B cell (primary cell): ENCODE results near the gene CSF1R. TPM values are rescaled to one million over a fixed set of nuclear protein-coding genes. Genes with fewer than 3 reads are reported as not detected.

ENCODE experiments used
- ATAC-seq: fragments of 200-7000 bp; cut with Tn5 transposase; one replicate; pipeline ENCODE4 v1.10.0; 2021; ENCODE audit warnings: low read depth, mild to moderate bottlenecking, moderate number of reproducible peaks, moderate library complexity
- CTCF ChIA-PET: fragments of 350-600 bp; sonication (Branson Sonifier 250); formaldehyde crosslinking; loops from one replicate; lab custom pipeline; 2021; ENCODE audit warnings: antibody characterized with exemption, inconsistent platforms; lab: Charles Lee
- POLR2A ChIA-PET: fragments of 350-600 bp; sonication (Branson Sonifier 250); formaldehyde crosslinking; loops from one replicate; lab custom pipeline; 2021; ENCODE audit warnings: antibody characterized with exemption; lab: Charles Lee
- DNase-seq: peaks from one replicate; pipeline ENCODE4 v3.0.0; 2013
- H2AFZ ChIP-seq: 2 replicates; pipeline ENCODE4 v1.6.1; 2012; ENCODE audit warnings: mild to moderate bottlenecking, low read depth, low read length; ENCODE audit not compliant: insufficient read depth, poor library complexity, severe bottlenecking
- H3K27ac ChIP-seq, 2 donors: 1 replicate in 1 of 2; 2 replicates in 1 of 2; pipeline ENCODE4 v1.5.1; 2012 to 2013; ENCODE audit warnings: low read length in 2 of 2, mild to moderate bottlenecking in 2 of 2, moderate library complexity in 1 of 2
- H3K27me3 ChIP-seq, 4 experiments: fragments of 200-600 bp in 1 of 4; sonication (generic) in 1 of 4; replicated peaks in 1 of 4; 1 replicate in 2 of 4; 2 replicates in 2 of 4; pipeline versions ENCODE4 v1.6.1 to v1.7.0; 2013 to 2016; ENCODE audit warnings: low read length in 3 of 4, mild to moderate bottlenecking in 2 of 4, mixed read lengths in 1 of 4, moderate library complexity in 1 of 4; ENCODE audit not compliant: insufficient read depth in 4 of 4, control insufficient read depth in 3 of 4; ENCODE audit errors: control extremely low read depth in 1 of 4
- H3K36me3 ChIP-seq, 2 experiments: replicated peaks in 1 of 2; 1 replicate in 1 of 2; 2 replicates in 1 of 2; pipeline versions ENCODE4 v1.6.1 to v1.7.1; 2013; ENCODE audit warnings: low read length in 1 of 2; ENCODE audit not compliant: insufficient read depth in 2 of 2, control insufficient read depth in 1 of 2; ENCODE audit errors: control extremely low read depth in 1 of 2, extremely low read depth in 1 of 2
- H3K4me1 ChIP-seq, 2 donors: fragments of 200-600 bp in 1 of 2; sonication (generic) in 1 of 2; 1 replicate in 1 of 2; 2 replicates in 1 of 2; pipeline versions ENCODE4 v1.5.1 to v1.6.1; 2013 to 2017; ENCODE audit warnings: low read length in 2 of 2; ENCODE audit not compliant: control insufficient read depth in 2 of 2, insufficient read depth in 2 of 2
- H3K4me2 ChIP-seq: replicated peaks from 2 replicates; pipeline ENCODE3; 2012; ENCODE audit warnings: mild to moderate bottlenecking, low read depth, low read length; ENCODE audit not compliant: poor library complexity, severe bottlenecking
- H3K4me3 ChIP-seq, 5 experiments: fragments of 200-600 bp in 1 of 5; sonication (generic) in 1 of 5; 1 replicate in 3 of 5; 2 replicates in 2 of 5; pipeline versions ENCODE4 v1.5.1 to v1.7.0; 2011 to 2016; ENCODE audit warnings: low read length in 4 of 5, mild to moderate bottlenecking in 4 of 5, low read depth in 2 of 5, control low read depth in 1 of 5, moderate library complexity in 1 of 5; ENCODE audit not compliant: insufficient read depth in 1 of 5; ENCODE audit errors: control extremely low read depth in 1 of 5, extremely low read depth in 1 of 5
- H3K79me2 ChIP-seq: fragments of 200-600 bp; sonication (generic); one replicate; pipeline ENCODE4 v1.6.0; 2016; ENCODE audit warnings: low read length; ENCODE audit not compliant: control insufficient read depth, insufficient read depth
- H3K9ac ChIP-seq: fragments of 200-600 bp; sonication (generic); 2 replicates; pipeline ENCODE4 v1.6.1; 2017; ENCODE audit warnings: mild to moderate bottlenecking, low read length, moderate library complexity
- H3K9me3 ChIP-seq, 3 donors: one replicate each; pipeline versions ENCODE4 v1.6.1 to v1.7.1; 2013; ENCODE audit warnings: low read length in 2 of 3; ENCODE audit not compliant: control insufficient read depth in 2 of 3, insufficient read depth in 1 of 3; ENCODE audit errors: control extremely low read depth in 1 of 3
- H4K20me1 ChIP-seq: 2 replicates; pipeline ENCODE4 v1.6.0; 2012; ENCODE audit warnings: mild to moderate bottlenecking, low read length; ENCODE audit not compliant: insufficient read depth, control insufficient read depth, poor library complexity, severe bottlenecking
- H3K27ac Mint-ChIP-seq: one replicate; pipeline ENCODE4 v1.8.0; 2021; ENCODE audit warnings: mixed read lengths
- H3K27me3 Mint-ChIP-seq: one replicate; pipeline ENCODE4 v1.8.0; 2021; ENCODE audit warnings: mixed read lengths
- H3K4me1 Mint-ChIP-seq: one replicate; pipeline ENCODE4 v1.8.0; 2021; ENCODE audit warnings: mixed read lengths
- H3K4me3 Mint-ChIP-seq: one replicate; pipeline ENCODE4 v1.8.0; 2021; ENCODE audit warnings: mixed read lengths
- H3K9me3 Mint-ChIP-seq: one replicate; pipeline ENCODE4 v1.8.0; 2022; ENCODE audit warnings: mixed read lengths; ENCODE audit not compliant: insufficient read depth
- CTCF ChIP-seq: fragments of 200-600 bp; IDR thresholded peaks from one replicate; pipeline ENCODE4 v1.8.0; 2022; ENCODE audit warnings: antibody characterized with exemption, mild to moderate bottlenecking
- EZH2 ChIP-seq: IDR thresholded peaks from 2 replicates; pipeline ENCODE4 v1.6.1; 2012; ENCODE audit warnings: borderline replicate concordance, low read depth, mild to moderate bottlenecking, moderate library complexity, low read length; ENCODE audit not compliant: insufficient read depth, poor library complexity, severe bottlenecking
- WGBS: methylation state at CpG from one replicate; pipeline ENCODE4 v1.1.5; 2013; ENCODE audit warnings: missing lambda C conversion rate; ENCODE audit not compliant: insufficient coverage; 5-methylcytosine and 5-hydroxymethylcytosine counted together
- intact Hi-C: fragments of 100-400 bp; cut with micrococcal nuclease; formaldehyde crosslinking; loops from one replicate; pipeline ENCODE4 v1.10.0; 2022
- polyA plus RNA-seq: library from polyadenylated mRNA; depleted of rRNA; stranded (reverse); fragments of >200 nt; gene quantifications from 2 replicates; pipeline ENCODE4 v1.2.3, GENCODE V29; 2012
- total RNA-seq, 2 donors: library from RNA; stranded (reverse); fragments of 120-200 nt in 1 of 2; gene quantifications; 1 replicate in 1 of 2; 2 replicates in 1 of 2; pipeline versions ENCODE4 v1.2.3 to v1.2.4, GENCODE V29; 2013 to 2022

CSF1R gene
- total and polyA plus RNA-seq, 2 donors (not counting 1 experiment from before 2014, with no cell fraction given): 1.6 to 2.5 TPM

- ChIA-PET POLR2A (no interaction called here), CTCF (interaction anchor here (1.1 kb wide), 1 partner anchor 44 kb away, joined by 3 read pairs; no protein-coding TSS in a partner anchor)
- H3K79me2 ChIP-seq: no peaks in the 10 kb centered on the region
- Mint-ChIP-seq H3K4me1 (no peaks in the 10 kb centered on the region), H3K4me3 (no peak overlapping the region), H3K9me3 (no peaks in the 10 kb centered on the region), H3K27me3 (no peaks in the 10 kb centered on the region), H3K27ac (no peak overlapping the region)
- intact Hi-C loops: no loop called here
- no peak overlapping the region for H3K9ac ChIP-seq
- ATAC-seq: no peak
- H3K9me3 ChIP-seq: no peaks in the 10 kb centered on the region
- H3K4me3 ChIP-seq: no peak overlapping the region
- 61% methylated on average over 7 of the region's 10 CpGs for WGBS
- TF ChIP-seq CTCF (no peak), EZH2 (no peak)
- no peaks in the 10 kb centered on the region for H3K36me3 ChIP-seq
- H3K4me1 ChIP-seq: no peaks in the 10 kb centered on the region
- H3K27me3 ChIP-seq: no peaks in the 10 kb centered on the region
- H2AFZ ChIP-seq: no peak overlapping the region
- no peaks in the 10 kb centered on the region for H4K20me1 ChIP-seq
- no peak for DNase-seq
- no peak overlapping the region for H3K27ac ChIP-seq
- H3K4me2 ChIP-seq: no peak overlapping the region
These were observed 33.2 kb upstream of the CSF1R start for GRCh38 chr5:150119421-150120061.

- Histone ChIP-seq H3K27me3 (no peaks in the 10 kb centered on the region), H4K20me1 (no peaks in the 10 kb centered on the region), H3K79me2 (no peaks in the 10 kb centered on the region), H3K9me3 (no peaks in the 10 kb centered on the region), H3K36me3 (no peaks in the 10 kb centered on the region), H3K9ac (no peak overlapping the region), H3K4me3 (no peak overlapping the region), H3K4me1 (no peaks in the 10 kb centered on the region), H2AFZ (no peak overlapping the region), H3K27ac (no peak overlapping the region), H3K4me2 (no peak overlapping the region)
- Mint-ChIP-seq H3K4me1 (no peaks in the 10 kb centered on the region), H3K27me3 (no peaks in the 10 kb centered on the region), H3K27ac (no peak overlapping the region), H3K9me3 (no peaks in the 10 kb centered on the region), H3K4me3 (no peak overlapping the region)
- DNase-seq (no peak), ATAC-seq (no peak)
- CTCF ChIA-PET: no interaction called here
- POLR2A ChIA-PET: no interaction called here
- intact Hi-C loops: no loop called here
- 94% methylated on average over 6 of the region's 11 CpGs for WGBS
- TF ChIP-seq EZH2: no peak
- TF ChIP-seq CTCF: no peak
These were observed 32.3 kb upstream of the CSF1R start for GRCh38 chr5:150118561-150119229.
